CD4-positive, alpha-beta memory T cell (primary cell): ENCODE data around the gene MAD1L1. TPM values are rescaled to one million over a fixed set of nuclear protein-coding genes. Genes with fewer than 3 reads are reported as not detected.
A peak's percentile ranks its signal among the peaks of the same experiment; 100 is the strongest.

Experiments
- CTCF ChIA-PET: fragments of 350-600 bp; sonication (Branson Sonifier 250); formaldehyde crosslinking; loops from one replicate; lab custom pipeline; 2021; ENCODE audit warnings: inconsistent platforms; ENCODE audit not compliant: partially characterized antibody; lab: Charles Lee
- POLR2A ChIA-PET: fragments of 350-600 bp; sonication (Branson Sonifier 250); formaldehyde crosslinking; loops from one replicate; lab custom pipeline; 2021; ENCODE audit not compliant: partially characterized antibody; lab: Charles Lee
- DNase-seq, 5 donors: peaks; one replicate each; pipeline versions ENCODE4 v3.0.0 to v3.0.0-alpha.2; 2020 to 2022; ENCODE audit warnings: mixed read lengths in 1 of 5
- H3K27ac ChIP-seq: one replicate; pipeline ENCODE4 v1.7.0; 2013; ENCODE audit warnings: low read depth, low read length
- H3K27me3 ChIP-seq: 2 replicates; pipeline ENCODE4 v1.7.0; 2013; ENCODE audit warnings: mild to moderate bottlenecking, low read length, moderate library complexity; ENCODE audit not compliant: insufficient read depth
- H3K36me3 ChIP-seq: 2 replicates; pipeline ENCODE4 v1.7.0; 2013; ENCODE audit warnings: mild to moderate bottlenecking, low read length, moderate library complexity; ENCODE audit not compliant: insufficient read depth
- H3K4me1 ChIP-seq: 2 replicates; pipeline ENCODE4 v1.7.0; 2013; ENCODE audit warnings: mild to moderate bottlenecking, low read length, moderate library complexity; ENCODE audit not compliant: insufficient read depth
- H3K4me3 ChIP-seq, 2 donors: one replicate each; pipeline ENCODE4 v1.7.0; 2013; ENCODE audit warnings: low read length in 2 of 2, mild to moderate bottlenecking in 1 of 2
- H3K9me3 ChIP-seq, 2 donors: one replicate each; pipeline ENCODE4 v1.7.0; 2013; ENCODE audit warnings: low read length in 2 of 2, control low read depth in 1 of 2; ENCODE audit not compliant: control insufficient read depth in 1 of 2
- H3K27ac Mint-ChIP-seq, 7 donors: one replicate each; pipeline ENCODE4 v1.8.0; 2020 to 2021; ENCODE audit warnings: mixed read lengths in 7 of 7, mild to moderate bottlenecking in 6 of 7, inconsistent platforms in 3 of 7, moderate library complexity in 3 of 7
- H3K27me3 Mint-ChIP-seq, 2 donors: one replicate each; pipeline ENCODE4 v1.8.0; 2020 to 2021; ENCODE audit warnings: mixed read lengths in 2 of 2
- H3K36me3 Mint-ChIP-seq, 2 donors: one replicate each; pipeline ENCODE4 v1.8.0; 2020 to 2021; ENCODE audit warnings: mixed read lengths in 2 of 2, inconsistent platforms in 1 of 2, mild to moderate bottlenecking in 1 of 2
- H3K4me1 Mint-ChIP-seq, 4 donors: one replicate each; pipeline ENCODE4 v1.8.0; 2020 to 2021; ENCODE audit warnings: mixed read lengths in 4 of 4, mild to moderate bottlenecking in 1 of 4
- H3K4me3 Mint-ChIP-seq, 8 donors: one replicate each; pipeline ENCODE4 v1.8.0; 2020 to 2021; ENCODE audit warnings: mixed read lengths in 8 of 8, mild to moderate bottlenecking in 7 of 8, moderate library complexity in 6 of 8, inconsistent platforms in 3 of 8
- H3K9me3 Mint-ChIP-seq, 8 donors: one replicate each; pipeline ENCODE4 v1.8.0; 2020 to 2021; ENCODE audit warnings: mixed read lengths in 8 of 8, mild to moderate bottlenecking in 5 of 8, inconsistent platforms in 3 of 8, moderate library complexity in 1 of 8
- intact Hi-C: fragments of 100-400 bp; cut with micrococcal nuclease; formaldehyde crosslinking; loops from one replicate; pipeline ENCODE4 v1.15.1; 2023
- polyA plus RNA-seq, 2 donors: library from polyadenylated mRNA; unstranded; fragments of 300-500 nt; fragmentation: Illumina TruSeq; gene quantifications; one replicate each; pipeline ENCODE4 v1.2.3, GENCODE V29; 2021
- total RNA-seq, 2 experiments: library from RNA; stranded (reverse); gene quantifications; one replicate each; pipeline ENCODE4 v1.2.3, GENCODE V29; 2021

The MAD1L1 gene
- total and polyA plus RNA-seq, 4 experiments from 2014 or later, result 89.9 to 132 (median 110) TPM

- H3K27me3 Mint-ChIP-seq, result no peaks in the 10 kb centered on the region
- peaks cover 6 to 17% (median 9%) of the 10 kb centered on the region in 4 donors for H3K4me1 Mint-ChIP-seq
- ChIA-PET POLR2A (interaction anchor here (2.4 kb wide), 1 partner anchor 12 kb away, joined by 14 read pairs; no protein-coding TSS in a partner anchor), CTCF (no interaction called here)
- H3K36me3 Mint-ChIP-seq, result peaks cover 0 to 10% of the 10 kb centered on the region in 2 donors
- no peaks in the 10 kb centered on the region for H3K36me3 ChIP-seq
- no peaks in the 10 kb centered on the region for H3K27me3 ChIP-seq
- no peak overlapping the region for H3K4me3 Mint-ChIP-seq
- H3K4me3 ChIP-seq, result no peak overlapping the region
- H3K4me1 ChIP-seq, result peaks cover 15% of the 10 kb centered on the region
- no peaks in the 10 kb centered on the region for H3K9me3 Mint-ChIP-seq
- intact Hi-C loops, result no loop called here
- no peak overlapping the region for H3K27ac Mint-ChIP-seq
- H3K9me3 ChIP-seq, result no peaks in the 10 kb centered on the region
- no peak for DNase-seq
- no peak overlapping the region for H3K27ac ChIP-seq
Measured at GRCh38 chr7:1952169-1952760, 280.5 kb downstream of the MAD1L1 start.

DNA sequence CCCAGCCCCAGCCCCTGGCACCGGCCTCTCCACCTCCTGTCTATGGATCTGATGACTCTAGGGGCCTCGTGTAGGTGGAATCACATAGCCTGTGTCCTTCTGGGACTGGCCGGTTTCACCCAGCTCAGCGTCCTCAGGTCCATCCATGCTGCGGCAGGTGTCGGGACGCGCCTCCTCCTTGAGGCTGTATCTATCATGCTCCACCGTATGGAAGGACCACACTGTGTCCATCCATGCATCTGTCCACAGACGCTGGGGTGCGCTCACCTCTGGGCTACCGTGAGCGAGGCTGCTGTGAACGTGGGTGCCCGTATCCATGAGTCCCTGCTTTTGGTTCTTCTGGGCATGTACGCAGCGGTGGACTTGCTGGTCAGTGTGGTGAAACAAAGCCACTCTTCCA lies 281.1 kb downstream of the MAD1L1 start:
- Histone ChIP-seq H3K27ac (no peak overlapping the region), H3K36me3 (no peaks in the 10 kb centered on the region), H3K27me3 (no peaks in the 10 kb centered on the region), H3K9me3 (no peaks in the 10 kb centered on the region), H3K4me1 (peaks cover 15% of the 10 kb centered on the region), H3K4me3 (no peak overlapping the region)
- no peaks in the 10 kb centered on the region for H3K27me3 Mint-ChIP-seq
- peak overlapping the region in 5 of 8 donors; percentile 8 to 54 (median 49) for H3K4me3 Mint-ChIP-seq
- H3K9me3 Mint-ChIP-seq, result no peaks in the 10 kb centered on the region
- DNase-seq, result no peak
- H3K27ac Mint-ChIP-seq, result peak overlapping the region in 4 of 7 donors; percentile 7 to 47 (median 30)
- POLR2A ChIA-PET, result interaction anchor here (1.2 to 2.4 kb wide), 4 partner anchors 11 to 29 kb away, joined by 3 to 14 read pairs (median 5); no protein-coding TSS in a partner anchor
- peaks cover 0 to 3% of the 10 kb centered on the region in 2 donors for H3K36me3 Mint-ChIP-seq
- CTCF ChIA-PET, result no interaction called here
- H3K4me1 Mint-ChIP-seq, result peaks cover 6 to 17% (median 9%) of the 10 kb centered on the region in 4 donors
- intact Hi-C loops, result no loop called here

DNA sequence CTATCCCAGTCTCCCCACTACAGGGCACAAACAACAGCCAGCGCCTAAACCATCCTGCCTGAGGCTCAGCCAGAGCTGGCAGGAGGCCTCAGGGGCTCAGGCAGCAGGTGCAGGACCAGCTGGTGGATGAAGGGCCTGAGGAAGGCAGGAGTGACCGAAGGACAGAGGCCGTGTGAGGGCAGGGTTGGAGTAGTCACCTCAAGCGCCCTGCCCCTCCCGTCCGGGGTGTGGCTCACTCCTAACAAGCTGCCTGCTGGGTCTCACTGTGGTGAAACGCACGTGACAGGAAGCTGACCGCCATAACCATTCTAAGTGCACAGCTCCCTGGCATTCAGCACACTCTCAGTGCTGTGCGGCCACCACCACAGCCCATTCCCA lies 281.6 kb downstream of the MAD1L1 start:
- Histone ChIP-seq H3K4me1 (peaks cover 15% of the 10 kb centered on the region), H3K4me3 (no peak overlapping the region), H3K27me3 (no peaks in the 10 kb centered on the region), H3K27ac (no peak overlapping the region), H3K9me3 (no peaks in the 10 kb centered on the region), H3K36me3 (no peaks in the 10 kb centered on the region)
- Mint-ChIP-seq H3K4me1 (peaks cover 6 to 17% (median 9%) of the 10 kb centered on the region in 4 donors), H3K27me3 (no peaks in the 10 kb centered on the region), H3K4me3 (peak overlapping the region in 3 of 8 donors; percentile 34 to 54 (median 49)), H3K9me3 (no peaks in the 10 kb centered on the region), H3K36me3 (no peaks in the 10 kb centered on the region), H3K27ac (peak overlapping the region in 2 of 7 donors; percentile 22 to 70)
- intact Hi-C loops, result no loop called here
- ChIA-PET POLR2A (interaction anchor here (1.2 to 2.4 kb wide), 4 partner anchors 11 to 29 kb away, joined by 3 to 14 read pairs (median 5); no protein-coding TSS in a partner anchor), CTCF (no interaction called here)
- DNase-seq, result no peak

DNA sequence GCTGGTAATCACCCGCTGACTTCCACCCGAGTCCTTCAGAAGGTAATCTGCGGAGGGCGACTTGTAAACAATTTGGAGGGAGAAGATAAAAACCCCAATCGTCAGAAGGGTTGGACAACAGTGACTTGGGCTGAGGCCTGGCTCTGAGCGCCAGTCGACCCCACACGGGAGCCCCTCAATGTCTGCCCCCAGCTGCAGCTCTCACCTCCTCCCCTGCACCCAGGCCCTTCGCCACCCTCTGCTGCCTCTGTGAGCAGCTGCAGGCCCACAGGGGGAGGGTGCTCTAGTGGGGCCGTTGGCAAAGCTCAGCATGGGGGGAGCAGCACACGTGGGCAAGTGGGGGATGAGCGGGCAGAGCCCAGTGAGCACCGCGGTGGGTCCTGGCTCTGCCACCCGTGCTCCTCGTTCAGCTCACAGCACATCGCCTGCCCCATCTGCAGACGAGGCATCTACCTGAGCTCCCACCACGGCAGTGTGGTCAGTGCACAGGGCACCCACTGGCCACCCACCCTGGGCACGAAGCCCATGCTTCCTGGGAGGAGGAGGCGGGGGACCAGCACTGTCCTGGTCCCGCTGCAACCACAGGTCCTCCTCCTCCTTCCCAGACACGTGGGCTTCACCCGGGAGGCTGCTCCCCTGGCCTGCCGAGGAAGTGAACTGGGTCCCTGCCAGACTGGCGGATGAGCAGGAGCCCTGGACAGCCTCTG lies 282.1 kb downstream of the MAD1L1 start:
- Histone ChIP-seq H3K4me3 (no peak overlapping the region), H3K4me1 (peaks cover 15% of the 10 kb centered on the region), H3K9me3 (no peaks in the 10 kb centered on the region), H3K36me3 (no peaks in the 10 kb centered on the region), H3K27ac (no peak overlapping the region), H3K27me3 (no peaks in the 10 kb centered on the region)
- Mint-ChIP-seq H3K27me3 (no peaks in the 10 kb centered on the region), H3K27ac (peak overlapping the region in 2 of 7 donors; percentile 64 to 70), H3K9me3 (no peaks in the 10 kb centered on the region), H3K4me1 (peaks cover 6 to 17% (median 10%) of the 10 kb centered on the region in 4 donors), H3K4me3 (no peak overlapping the region), H3K36me3 (no peaks in the 10 kb centered on the region)
- ChIA-PET CTCF (no interaction called here), POLR2A (interaction anchor here (1.2 to 2.4 kb wide), 4 partner anchors 11 to 28 kb away, joined by 3 to 14 read pairs (median 5); no protein-coding TSS in a partner anchor)
- no peak for DNase-seq
- intact Hi-C loops, result no loop called here

DNA sequence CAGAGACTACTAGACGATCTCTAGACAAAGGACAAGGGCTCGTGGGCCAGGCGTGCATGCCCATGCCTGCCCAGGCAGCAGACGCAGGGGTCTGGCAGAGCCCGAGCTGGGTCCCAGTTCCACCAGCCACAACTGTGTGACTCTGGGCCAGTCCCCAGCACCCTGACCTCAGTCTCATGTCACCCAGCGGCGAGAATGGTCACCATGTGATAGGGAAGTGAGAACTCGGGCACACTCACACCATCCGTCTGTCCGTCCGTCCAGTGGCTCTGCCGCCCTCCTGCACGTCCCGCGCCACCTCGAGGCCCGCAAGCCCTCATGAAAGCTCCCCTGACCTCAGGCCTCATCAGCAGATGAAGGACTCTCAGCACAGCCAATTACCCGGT lies 282.7 kb downstream of the MAD1L1 start:
- Histone ChIP-seq H3K36me3 (no peaks in the 10 kb centered on the region), H3K27me3 (no peaks in the 10 kb centered on the region), H3K27ac (no peak overlapping the region), H3K9me3 (no peaks in the 10 kb centered on the region), H3K4me3 (no peak overlapping the region), H3K4me1 (peaks cover 15% of the 10 kb centered on the region)
- ChIA-PET CTCF (no interaction called here), POLR2A (interaction anchor here (1.6 to 2.4 kb wide), 2 partner anchors 10 to 28 kb away, joined by 6 to 14 read pairs; no protein-coding TSS in a partner anchor)
- intact Hi-C loops, result no loop called here
- Mint-ChIP-seq H3K4me3 (no peak overlapping the region), H3K27ac (peak overlapping the region in 1 of 7 donors; percentile 64), H3K27me3 (no peaks in the 10 kb centered on the region), H3K9me3 (no peaks in the 10 kb centered on the region), H3K36me3 (no peaks in the 10 kb centered on the region), H3K4me1 (peaks cover 6 to 19% (median 12%) of the 10 kb centered on the region in 4 donors)
- DNase-seq, result no peak

GRCh38 chr7:1949681-1950055 lies 283.1 kb downstream of the MAD1L1 start:
- ChIA-PET POLR2A (interaction anchor here (2.4 kb wide), 1 partner anchor 10 kb away, joined by 14 read pairs; no protein-coding TSS in a partner anchor), CTCF (no interaction called here)
- H3K36me3 ChIP-seq, result no peaks in the 10 kb centered on the region
- no peak overlapping the region for H3K4me3 Mint-ChIP-seq
- H3K27ac ChIP-seq, result no peak overlapping the region
- intact Hi-C loops, result no loop called here
- no peaks in the 10 kb centered on the region for H3K9me3 Mint-ChIP-seq
- H3K4me3 ChIP-seq, result no peak overlapping the region
- no peaks in the 10 kb centered on the region for H3K9me3 ChIP-seq
- H3K27ac Mint-ChIP-seq, result peak overlapping the region in 1 of 7 donors; percentile 73
- H3K4me1 Mint-ChIP-seq, result peaks cover 6 to 19% (median 12%) of the 10 kb centered on the region in 4 donors
- H3K27me3 ChIP-seq, result no peaks in the 10 kb centered on the region
- H3K4me1 ChIP-seq, result peaks cover 16% of the 10 kb centered on the region
- H3K27me3 Mint-ChIP-seq, result no peaks in the 10 kb centered on the region
- H3K36me3 Mint-ChIP-seq, result no peaks in the 10 kb centered on the region
- DNase-seq, result no peak
